HEK293 (cell line): ENCODE data around the gene KIRREL1.

ENCODE experiments used
- GLIS1 ChIP-seq: fragments of 450-650 bp; formaldehyde crosslinking; IDR thresholded peaks from 2 replicates; pipeline ENCODE4 v1.5.1; 2016; ENCODE audit warnings: missing biosample characterization, missing genetic modification characterization
- HOXA7 ChIP-seq: sonication (generic); formaldehyde crosslinking; IDR thresholded peaks from 2 replicates; pipeline ENCODE4 v1.8.1; 2022; ENCODE audit warnings: missing genetic modification reagents, borderline replicate concordance
- IKZF3 ChIP-seq: fragments of 450-650 bp; IDR thresholded peaks from 2 replicates; pipeline ENCODE4 v1.5.0; 2018; ENCODE audit warnings: missing biosample characterization, mild to moderate bottlenecking, missing genetic modification characterization, moderate library complexity
- KLF16 ChIP-seq: fragments of 450-650 bp; formaldehyde crosslinking; IDR thresholded peaks from 2 replicates; pipeline ENCODE4 v1.5.1; 2017; ENCODE audit warnings: missing biosample characterization, missing genetic modification characterization
- PATZ1 ChIP-seq: fragments of 450-650 bp; formaldehyde crosslinking; IDR thresholded peaks from 2 replicates; pipeline ENCODE4 v1.5.1; 2016; ENCODE audit warnings: missing biosample characterization, missing genetic modification characterization
- PRDM1 ChIP-seq: fragments of 450-650 bp; formaldehyde crosslinking; IDR thresholded peaks from 2 replicates; pipeline ENCODE4; 2016; ENCODE audit warnings: missing biosample characterization, missing genetic modification characterization
- SALL2 ChIP-seq: fragments of 450-650 bp; formaldehyde crosslinking; IDR thresholded peaks from 2 replicates; pipeline ENCODE4 v1.5.0; 2017; ENCODE audit warnings: missing biosample characterization, mild to moderate bottlenecking, missing genetic modification characterization, borderline replicate concordance
- SP3 ChIP-seq: fragments of 450-650 bp; formaldehyde crosslinking; IDR thresholded peaks from 2 replicates; pipeline ENCODE4 v1.5.1; 2016; ENCODE audit warnings: missing biosample characterization, missing genetic modification characterization
- SP7 ChIP-seq: fragments of 450-650 bp; formaldehyde crosslinking; IDR thresholded peaks from 2 replicates; pipeline ENCODE4 v1.5.1; 2016; ENCODE audit warnings: missing biosample characterization, missing genetic modification characterization
- WT1 ChIP-seq: fragments of 450-650 bp; formaldehyde crosslinking; IDR thresholded peaks from 2 replicates; pipeline ENCODE4 v1.5.1; 2016; ENCODE audit warnings: missing biosample characterization, missing genetic modification characterization
- ZBTB21 ChIP-seq: fragments of 450-650 bp; formaldehyde crosslinking; IDR thresholded peaks from 2 replicates; pipeline ENCODE4 v1.5.1; 2017; ENCODE audit warnings: missing biosample characterization, missing genetic modification characterization
- ZBTB44 ChIP-seq: fragments of 450-650 bp; IDR thresholded peaks from 2 replicates; pipeline ENCODE4 v1.5.1; 2018; ENCODE audit warnings: missing biosample characterization, mild to moderate bottlenecking, missing genetic modification characterization
- ZBTB7A ChIP-seq: fragments of 450-650 bp; formaldehyde crosslinking; IDR thresholded peaks from 2 replicates; pipeline ENCODE4 v1.5.1; 2016; ENCODE audit warnings: low read depth, missing biosample characterization, missing genetic modification characterization
- ZIC2 ChIP-seq: fragments of 450-650 bp; formaldehyde crosslinking; IDR thresholded peaks from 2 replicates; pipeline ENCODE4 v1.5.1; 2016; ENCODE audit warnings: missing biosample characterization, missing genetic modification characterization
- ZNF157 ChIP-seq: fragments of 450-650 bp; formaldehyde crosslinking; IDR thresholded peaks from 2 replicates; pipeline ENCODE4 v1.5.1; 2016; ENCODE audit warnings: missing biosample characterization, missing genetic modification characterization
- ZNF169 ChIP-seq: fragments of 450-650 bp; formaldehyde crosslinking; IDR thresholded peaks from 2 replicates; pipeline ENCODE4 v1.5.1; 2016; ENCODE audit warnings: missing biosample characterization, missing genetic modification characterization
- ZNF214 ChIP-seq: fragments of 450-650 bp; formaldehyde crosslinking; IDR thresholded peaks from 2 replicates; pipeline ENCODE4 v1.5.1; 2017; ENCODE audit warnings: missing biosample characterization, mild to moderate bottlenecking, missing genetic modification characterization, borderline replicate concordance
- ZNF24 ChIP-seq: fragments of 450-650 bp; formaldehyde crosslinking; IDR thresholded peaks from 2 replicates; pipeline ENCODE4 v1.5.1; 2016; ENCODE audit warnings: missing biosample characterization, missing genetic modification characterization
- ZNF324 ChIP-seq: fragments of 450-650 bp; formaldehyde crosslinking; IDR thresholded peaks from 2 replicates; pipeline ENCODE4 v1.5.1; 2016; ENCODE audit warnings: missing biosample characterization, missing genetic modification characterization
- ZNF341 ChIP-seq: fragments of 450-650 bp; formaldehyde crosslinking; IDR thresholded peaks from 2 replicates; pipeline ENCODE4; 2016; ENCODE audit warnings: low read depth, missing biosample characterization, missing genetic modification characterization
- ZNF350 ChIP-seq: fragments of 450-650 bp; formaldehyde crosslinking; IDR thresholded peaks from 2 replicates; pipeline ENCODE4 v1.5.0; 2017; ENCODE audit warnings: missing biosample characterization, mild to moderate bottlenecking, missing genetic modification characterization
- ZNF366 ChIP-seq: fragments of 450-650 bp; formaldehyde crosslinking; conservative IDR thresholded peaks from 2 replicates; pipeline ENCODE4 v1.5.1; 2016; ENCODE audit warnings: missing biosample characterization, missing genetic modification characterization
- ZNF37A ChIP-seq: fragments of 450-650 bp; IDR thresholded peaks from 2 replicates; pipeline ENCODE4 v1.5.1; 2018; ENCODE audit warnings: missing biosample characterization, missing genetic modification characterization
- ZNF394 ChIP-seq: fragments of 450-650 bp; formaldehyde crosslinking; IDR thresholded peaks from 2 replicates; pipeline ENCODE4 v1.5.1; 2016; ENCODE audit warnings: missing biosample characterization, missing genetic modification characterization, mild to moderate bottlenecking, moderate library complexity, borderline replicate concordance
- ZNF404 ChIP-seq: fragments of 450-650 bp; formaldehyde crosslinking; IDR thresholded peaks from 2 replicates; pipeline ENCODE4 v1.5.1; 2017; ENCODE audit warnings: missing biosample characterization, missing genetic modification characterization
- ZNF473 ChIP-seq: fragments of 450-650 bp; formaldehyde crosslinking; IDR thresholded peaks from 2 replicates; pipeline ENCODE4 v1.5.1; 2017; ENCODE audit warnings: missing biosample characterization, missing genetic modification characterization
- ZNF48 ChIP-seq: fragments of 450-650 bp; formaldehyde crosslinking; IDR thresholded peaks from 2 replicates; pipeline ENCODE4 v1.5.1; 2016; ENCODE audit warnings: missing biosample characterization, missing genetic modification characterization
- ZNF530 ChIP-seq: fragments of 450-650 bp; formaldehyde crosslinking; IDR thresholded peaks from 2 replicates; pipeline ENCODE4 v1.5.1; 2016; ENCODE audit warnings: low read depth, missing biosample characterization, missing genetic modification characterization
- ZNF560 ChIP-seq: fragments of 450-650 bp; formaldehyde crosslinking; IDR thresholded peaks from 2 replicates; pipeline ENCODE4 v1.5.1; 2017; ENCODE audit warnings: missing biosample characterization, missing genetic modification characterization, borderline replicate concordance
- ZNF600 ChIP-seq: fragments of 450-650 bp; formaldehyde crosslinking; IDR thresholded peaks from 2 replicates; pipeline ENCODE4 v1.5.1; 2016; ENCODE audit warnings: missing biosample characterization, missing genetic modification characterization
- ZNF629 ChIP-seq: fragments of 450-650 bp; formaldehyde crosslinking; IDR thresholded peaks from 2 replicates; pipeline ENCODE4 v1.5.1; 2017; ENCODE audit warnings: missing biosample characterization, missing genetic modification characterization
- ZNF660 ChIP-seq: fragments of 450-650 bp; IDR thresholded peaks from 2 replicates; pipeline ENCODE4 v1.5.1; 2018; ENCODE audit warnings: missing biosample characterization, mild to moderate bottlenecking, missing genetic modification characterization
- TF ChIP-seq, protein P1 (sequence below): fragments of 450-650 bp; formaldehyde crosslinking; IDR thresholded peaks from 2 replicates; pipeline ENCODE4 v1.5.1; 2017; ENCODE audit warnings: missing biosample characterization, missing genetic modification characterization
- TF ChIP-seq, protein P2 (sequence below): fragments of 450-650 bp; formaldehyde crosslinking; IDR thresholded peaks from 2 replicates; pipeline ENCODE4 v1.5.1; 2016; ENCODE audit warnings: missing biosample characterization, missing genetic modification characterization

KIRREL1 gene

DNA sequence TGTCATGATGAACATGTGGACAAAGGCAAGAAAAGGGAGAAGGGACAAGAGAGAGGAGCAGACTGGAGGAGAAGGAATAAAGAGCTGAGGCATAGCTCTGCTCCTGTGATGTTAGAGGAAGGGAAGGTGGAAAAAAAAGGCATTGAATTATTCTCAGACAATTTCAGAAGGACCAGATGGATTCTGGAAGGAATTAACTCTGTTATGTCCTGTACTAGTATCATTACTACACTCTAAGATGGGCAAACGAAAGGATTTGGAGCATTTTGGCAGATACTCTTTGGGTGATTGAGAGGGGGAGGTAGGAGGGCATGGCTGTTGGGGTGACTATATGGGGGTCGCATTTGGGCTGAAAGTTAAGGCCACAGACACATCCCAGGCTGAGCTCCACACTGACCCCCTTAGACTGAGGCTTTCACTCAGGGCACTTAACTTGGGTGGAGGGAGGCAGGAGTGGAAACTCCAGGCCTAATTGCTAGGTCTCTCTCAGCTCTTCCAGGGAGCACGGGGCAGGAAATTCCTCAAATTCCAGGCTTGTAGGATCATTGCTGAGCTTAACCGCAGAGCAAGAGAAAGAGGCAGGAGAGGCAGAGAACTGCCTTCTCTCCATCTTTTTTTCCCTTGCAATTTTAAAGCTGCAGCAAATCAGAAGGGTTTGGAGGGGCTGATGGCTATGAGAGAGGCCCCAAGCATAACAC lies 25.9 kb downstream of the KIRREL1 start (continued):
- no peak for TF ChIP-seq HOXA7 (CRISPR knock-in tag)
- no peak for TF ChIP-seq ZIC2 (tag by site-specific recombination)
- TF ChIP-seq ZNF341: peak; percentile 88
- TF ChIP-seq ZNF324 (tag by site-specific recombination): no peak
- TF ChIP-seq ZNF600: peak; percentile 32; the same call in 1 of the 2 replicates
- no peak for TF ChIP-seq ZNF350 (tag by site-specific recombination)
- TF ChIP-seq SALL2 (tag by site-specific recombination): no peak
- TF ChIP-seq ZNF366: peak; percentile 88
- no peak for TF ChIP-seq ZNF214 (tag by site-specific recombination)
- TF ChIP-seq ZNF629 (tag by site-specific recombination): peak; percentile 59
- no peak for TF ChIP-seq ZNF37A (tag by site-specific recombination)
- TF ChIP-seq ZNF473: no peak
- no peak for TF ChIP-seq ZNF530 (tag by site-specific recombination)
- TF ChIP-seq ZBTB21 (tag by site-specific recombination): no peak
- no peak for TF ChIP-seq ZNF48 (tag by site-specific recombination)
- TF ChIP-seq PATZ1 (tag by site-specific recombination): no peak; the same call in none of the 2 replicates
- TF ChIP-seq PRDM1 (tag by site-specific recombination): peak; percentile 96
- peak; percentile 64; the same call in 1 of the 2 replicates for TF ChIP-seq ZNF394
- TF ChIP-seq ZBTB44 (tag by site-specific recombination): no peak
- no peak for TF ChIP-seq ZBTB7A
- TF ChIP-seq ZNF404 (tag by site-specific recombination): no peak
- TF ChIP-seq ZNF24 (tag by site-specific recombination): no peak
- no peak for TF ChIP-seq SP3 (tag by site-specific recombination)
- TF ChIP-seq ZNF660 (tag by site-specific recombination): peak; percentile 85; the same call in 1 of the 2 replicates
- TF ChIP-seq ZNF560 (tag by site-specific recombination): no peak
- no peak for TF ChIP-seq WT1 (tag by site-specific recombination)
- TF ChIP-seq, protein P1, sequence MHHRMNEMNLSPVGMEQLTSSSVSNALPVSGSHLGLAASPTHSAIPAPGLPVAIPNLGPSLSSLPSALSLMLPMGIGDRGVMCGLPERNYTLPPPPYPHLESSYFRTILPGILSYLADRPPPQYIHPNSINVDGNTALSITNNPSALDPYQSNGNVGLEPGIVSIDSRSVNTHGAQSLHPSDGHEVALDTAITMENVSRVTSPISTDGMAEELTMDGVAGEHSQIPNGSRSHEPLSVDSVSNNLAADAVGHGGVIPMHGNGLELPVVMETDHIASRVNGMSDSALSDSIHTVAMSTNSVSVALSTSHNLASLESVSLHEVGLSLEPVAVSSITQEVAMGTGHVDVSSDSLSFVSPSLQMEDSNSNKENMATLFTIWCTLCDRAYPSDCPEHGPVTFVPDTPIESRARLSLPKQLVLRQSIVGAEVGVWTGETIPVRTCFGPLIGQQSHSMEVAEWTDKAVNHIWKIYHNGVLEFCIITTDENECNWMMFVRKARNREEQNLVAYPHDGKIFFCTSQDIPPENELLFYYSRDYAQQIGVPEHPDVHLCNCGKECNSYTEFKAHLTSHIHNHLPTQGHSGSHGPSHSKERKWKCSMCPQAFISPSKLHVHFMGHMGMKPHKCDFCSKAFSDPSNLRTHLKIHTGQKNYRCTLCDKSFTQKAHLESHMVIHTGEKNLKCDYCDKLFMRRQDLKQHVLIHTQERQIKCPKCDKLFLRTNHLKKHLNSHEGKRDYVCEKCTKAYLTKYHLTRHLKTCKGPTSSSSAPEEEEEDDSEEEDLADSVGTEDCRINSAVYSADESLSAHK (tag by site-specific recombination): no peak
- peak; percentile 97 for TF ChIP-seq SP7 (tag by site-specific recombination)
- TF ChIP-seq ZNF157 (tag by site-specific recombination): no peak
- TF ChIP-seq KLF16 (tag by site-specific recombination): no peak
- no peak for TF ChIP-seq ZNF169
- peak; percentile 72 for TF ChIP-seq GLIS1
- no peak for TF ChIP-seq IKZF3 (tag by site-specific recombination)
- TF ChIP-seq, protein P2, sequence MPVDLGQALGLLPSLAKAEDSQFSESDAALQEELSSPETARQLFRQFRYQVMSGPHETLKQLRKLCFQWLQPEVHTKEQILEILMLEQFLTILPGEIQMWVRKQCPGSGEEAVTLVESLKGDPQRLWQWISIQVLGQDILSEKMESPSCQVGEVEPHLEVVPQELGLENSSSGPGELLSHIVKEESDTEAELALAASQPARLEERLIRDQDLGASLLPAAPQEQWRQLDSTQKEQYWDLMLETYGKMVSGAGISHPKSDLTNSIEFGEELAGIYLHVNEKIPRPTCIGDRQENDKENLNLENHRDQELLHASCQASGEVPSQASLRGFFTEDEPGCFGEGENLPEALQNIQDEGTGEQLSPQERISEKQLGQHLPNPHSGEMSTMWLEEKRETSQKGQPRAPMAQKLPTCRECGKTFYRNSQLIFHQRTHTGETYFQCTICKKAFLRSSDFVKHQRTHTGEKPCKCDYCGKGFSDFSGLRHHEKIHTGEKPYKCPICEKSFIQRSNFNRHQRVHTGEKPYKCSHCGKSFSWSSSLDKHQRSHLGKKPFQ (tag by site-specific recombination): no peak
